Activated T-cell treated with anti-CD3 and anti-CD28 coated beads for 48 hours (primary cell): ENCODE data around the gene BEX4.
"Not testable (repeated sequence)": the region's sequence is repeated elsewhere in the genome, so short reads cannot be mapped to it uniquely, and the experiment has no call there.

Source experiments
- DNase-seq: peaks from one replicate; pipeline ENCODE4 v3.0.0-alpha.2; 2020; ENCODE audit warnings: low read depth

The BEX4 gene

DNA sequence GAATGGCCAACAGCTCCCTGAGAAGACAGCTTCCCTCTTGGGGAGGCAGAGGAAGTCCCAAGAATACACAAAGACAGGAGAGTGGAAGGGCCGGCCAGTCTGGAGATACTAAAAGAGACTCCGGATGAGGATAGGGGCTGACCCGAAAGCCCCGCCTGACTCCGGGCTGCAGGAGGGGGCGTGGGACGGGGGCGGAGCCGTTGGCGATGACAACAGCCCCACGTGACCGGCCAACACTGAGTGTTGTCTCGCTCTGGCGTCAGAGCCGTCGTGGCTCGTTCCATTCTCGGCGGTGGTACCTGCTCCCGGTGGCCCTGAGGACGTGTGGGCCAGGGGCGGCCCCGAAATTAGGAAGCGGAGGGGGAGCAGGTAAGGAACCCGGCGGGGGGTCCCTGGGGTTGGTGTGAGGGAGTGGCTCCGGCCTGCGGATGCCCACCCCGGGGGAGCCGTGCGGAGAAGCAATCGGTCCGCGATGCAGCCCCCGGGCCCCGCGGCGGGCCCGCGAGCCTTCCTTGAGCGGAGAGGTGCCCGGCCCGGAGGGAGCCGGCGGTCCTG is at the start of gene BEX4:
Gene BEX4, plus strand, starts transcription at position 239 of the 555 bp plus-strand sequence. CDS start 1,046 bp downstream, outside the sequence.
- peak; percentile 73 for DNase-seq

DNA sequence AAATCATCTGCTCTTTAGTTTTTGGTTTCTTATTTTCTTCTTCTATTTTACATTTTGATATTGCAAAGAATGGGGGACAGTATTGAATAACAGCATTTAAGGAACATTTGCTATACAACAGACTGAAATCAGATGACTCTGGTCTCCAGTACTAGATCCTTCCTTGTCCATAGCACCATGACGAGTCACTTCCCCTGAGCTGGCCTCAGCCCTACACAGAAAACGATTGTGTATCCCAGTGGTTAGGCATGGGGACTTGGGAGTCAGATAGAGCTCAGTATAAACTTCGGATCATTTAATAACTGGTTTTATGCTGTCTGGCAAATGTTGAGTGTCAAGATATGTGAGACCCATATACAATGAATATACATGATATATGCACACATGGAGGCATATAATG is 44.7 kb upstream of the BEX4 start:
- no peak for DNase-seq

GRCh38 chrX:103171353-103171752 is 43.6 kb upstream of the BEX4 start:
- DNase-seq: no peak

DNA sequence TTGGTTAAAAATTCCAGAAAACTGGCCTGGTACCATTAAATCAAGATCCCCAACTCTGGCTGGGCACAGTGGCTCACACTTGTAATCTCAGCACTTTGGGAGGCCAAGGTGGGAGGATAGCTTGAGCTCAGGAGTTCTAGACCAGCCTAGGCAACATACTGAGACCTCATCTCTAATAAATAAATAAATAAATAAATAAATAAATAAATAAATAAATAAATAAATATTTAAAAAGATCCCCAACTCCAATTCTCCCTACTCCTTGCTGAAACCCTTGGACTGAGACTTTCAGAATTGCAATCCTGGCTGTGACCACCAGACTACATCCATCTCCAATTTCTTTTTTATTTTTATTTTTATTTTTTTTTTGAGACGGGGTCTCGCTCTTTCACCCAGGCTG is 39.7 kb upstream of the BEX4 start:
- not testable (repeated sequence) for DNase-seq

DNA sequence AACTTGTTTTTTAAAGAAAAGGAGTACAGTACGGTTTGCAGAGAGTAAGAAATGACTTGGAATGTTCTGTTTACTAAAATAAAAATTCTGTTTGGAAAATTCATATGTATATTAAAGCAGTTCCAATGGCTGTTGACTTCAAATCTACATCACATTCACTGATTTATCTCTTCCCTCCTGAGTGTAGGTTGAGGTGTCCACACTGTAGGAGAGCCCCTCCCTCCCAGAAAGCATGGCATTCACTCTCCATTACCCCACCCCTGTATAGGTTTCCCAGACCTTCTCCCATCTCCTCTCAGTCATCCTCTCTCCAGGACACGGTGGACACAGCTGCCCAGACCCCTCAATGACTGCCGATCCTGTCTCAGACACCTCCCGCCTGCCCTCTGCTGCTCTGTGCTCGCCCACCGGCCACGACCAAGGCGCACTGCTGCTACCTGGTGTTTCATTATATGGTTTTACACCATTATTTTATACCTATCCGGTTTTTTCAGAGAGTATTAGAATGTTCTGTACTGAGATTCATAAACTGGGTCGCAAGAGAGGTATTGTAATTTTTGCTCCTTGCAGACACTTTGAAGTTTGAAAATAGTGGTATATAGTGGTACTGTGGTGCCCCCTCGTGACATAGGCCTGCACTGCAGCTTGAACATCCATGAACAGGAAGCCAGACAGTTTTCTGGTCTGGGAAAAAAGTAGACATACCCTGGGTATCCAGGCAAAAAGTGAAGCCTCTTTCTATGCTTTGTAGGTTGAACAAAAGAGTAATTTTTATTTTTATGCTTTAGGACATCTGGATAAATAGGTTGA is 38.8 kb upstream of the BEX4 start:
- peak; percentile 23 for DNase-seq

- DNase-seq: no peak
Measured at GRCh38 chrX:103177556-103177955, 37.4 kb upstream of the BEX4 start.

GRCh38 chrX:103183912-103184311 is 31.0 kb upstream of the BEX4 start:
- DNase-seq: no peak

DNA sequence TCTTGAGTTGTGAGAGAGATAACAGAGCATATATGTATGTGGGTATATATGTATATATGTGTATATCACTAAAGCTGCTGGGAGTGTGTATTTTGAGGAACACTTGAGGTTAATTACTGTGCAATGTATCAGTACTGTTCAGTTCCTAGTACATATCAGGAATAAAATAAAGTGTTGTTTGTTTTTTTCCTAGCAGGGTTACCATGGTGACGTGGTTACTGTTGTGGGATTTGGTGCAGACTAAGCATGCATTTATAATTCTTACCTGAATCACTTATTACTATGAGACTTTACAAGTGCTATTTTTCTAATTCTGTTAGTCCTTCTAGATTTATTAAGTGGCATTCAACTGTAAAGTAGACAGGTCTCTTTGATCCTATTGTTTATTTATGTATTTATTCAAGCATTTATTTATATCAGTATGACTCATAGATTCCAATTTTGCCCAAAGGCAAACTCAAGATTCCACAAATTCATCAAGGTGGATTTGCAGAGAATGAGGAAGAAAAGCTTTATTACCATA is 26.9 kb upstream of the BEX4 start:
- no peak for DNase-seq

DNA sequence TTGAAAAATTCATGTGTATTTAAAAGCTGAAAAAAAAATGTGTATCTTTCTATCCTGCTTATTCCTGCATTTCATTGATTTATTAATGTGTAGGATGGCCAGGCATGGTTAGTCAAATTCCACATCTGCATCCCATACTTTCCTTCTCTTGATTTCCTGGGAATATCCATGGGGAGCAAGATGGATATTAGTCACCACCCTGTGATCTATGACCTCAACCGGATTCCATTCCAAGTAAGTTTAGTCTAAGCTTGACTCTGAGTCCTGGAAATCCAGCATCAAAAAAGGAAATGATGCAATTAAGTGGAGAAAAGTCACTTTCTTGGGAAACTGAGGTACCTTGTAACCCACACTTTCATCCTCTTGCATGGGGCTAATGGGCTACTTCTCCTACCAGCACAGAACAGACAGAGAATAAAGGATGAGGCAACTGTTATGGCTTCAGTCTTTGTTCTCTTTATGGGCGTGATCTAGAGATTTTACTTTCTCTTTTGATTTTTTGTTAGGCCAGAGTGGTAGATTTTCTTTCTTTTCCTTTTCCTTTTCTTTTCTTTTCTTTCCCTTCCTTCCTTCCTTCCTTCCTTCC is 17.1 kb upstream of the BEX4 start:
- no peak for DNase-seq

DNA sequence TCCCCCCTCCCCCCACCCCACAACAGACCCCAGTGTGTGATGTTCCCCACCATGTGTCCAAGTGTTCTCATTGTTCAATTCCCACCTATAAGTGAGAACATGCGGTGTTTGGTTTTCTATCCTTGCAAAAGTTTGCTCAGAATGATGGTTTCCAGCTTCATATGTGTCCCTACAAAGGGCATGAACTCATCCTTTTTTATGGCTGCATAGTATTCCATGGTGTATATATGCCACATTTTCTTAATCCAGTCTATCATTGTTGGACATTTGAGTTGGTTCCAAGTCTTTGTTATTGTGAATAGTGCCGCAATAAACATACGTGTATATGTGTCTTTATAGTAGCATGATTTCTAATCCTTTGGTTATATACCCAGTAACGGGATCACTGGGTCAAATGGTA is 16.2 kb upstream of the BEX4 start:
- DNase-seq: not testable (repeated sequence)

DNA sequence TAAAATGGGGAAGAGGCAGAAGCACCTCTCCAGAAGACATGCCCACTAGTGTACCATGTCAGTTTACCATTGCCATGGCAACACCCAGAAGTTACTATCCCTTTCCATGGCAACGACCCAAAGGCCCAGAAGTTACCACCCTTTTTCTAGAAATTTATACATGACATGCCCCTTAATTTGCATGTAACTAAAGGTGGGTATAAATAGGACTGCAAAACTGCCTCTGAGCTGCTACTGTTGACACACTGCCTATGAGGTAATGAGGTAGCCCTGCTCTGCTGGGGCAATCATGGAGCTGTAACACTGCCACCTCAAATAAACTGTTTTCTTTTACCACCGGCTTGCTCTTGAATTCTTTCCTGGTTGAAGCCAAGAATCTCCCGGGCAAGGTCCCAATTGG is 13.9 kb upstream of the BEX4 start:
- DNase-seq: no peak

DNA sequence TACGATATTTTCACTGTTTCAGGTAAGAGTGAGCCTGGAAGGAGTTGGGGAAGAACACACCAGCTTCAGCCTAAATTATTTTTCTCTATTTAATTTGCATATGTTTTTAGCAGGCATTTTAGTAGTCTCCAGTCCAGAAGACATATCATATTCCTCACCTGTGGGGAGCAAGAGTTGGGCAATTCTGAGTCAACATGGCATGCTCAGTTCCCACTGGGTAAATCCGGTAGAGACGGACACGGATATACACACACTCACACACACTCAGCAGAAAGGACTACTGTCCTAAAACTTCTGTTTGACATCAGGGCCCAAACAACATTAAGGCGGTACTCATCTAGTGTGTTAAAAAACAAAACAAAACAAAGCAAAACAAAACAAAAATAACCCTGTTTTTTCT is 4.9 kb upstream of the BEX4 start:
- DNase-seq: no peak

GRCh38 chrX:103211012-103211715 is 3.7 kb upstream of the BEX4 start:
- peak; percentile 4 for DNase-seq

DNA sequence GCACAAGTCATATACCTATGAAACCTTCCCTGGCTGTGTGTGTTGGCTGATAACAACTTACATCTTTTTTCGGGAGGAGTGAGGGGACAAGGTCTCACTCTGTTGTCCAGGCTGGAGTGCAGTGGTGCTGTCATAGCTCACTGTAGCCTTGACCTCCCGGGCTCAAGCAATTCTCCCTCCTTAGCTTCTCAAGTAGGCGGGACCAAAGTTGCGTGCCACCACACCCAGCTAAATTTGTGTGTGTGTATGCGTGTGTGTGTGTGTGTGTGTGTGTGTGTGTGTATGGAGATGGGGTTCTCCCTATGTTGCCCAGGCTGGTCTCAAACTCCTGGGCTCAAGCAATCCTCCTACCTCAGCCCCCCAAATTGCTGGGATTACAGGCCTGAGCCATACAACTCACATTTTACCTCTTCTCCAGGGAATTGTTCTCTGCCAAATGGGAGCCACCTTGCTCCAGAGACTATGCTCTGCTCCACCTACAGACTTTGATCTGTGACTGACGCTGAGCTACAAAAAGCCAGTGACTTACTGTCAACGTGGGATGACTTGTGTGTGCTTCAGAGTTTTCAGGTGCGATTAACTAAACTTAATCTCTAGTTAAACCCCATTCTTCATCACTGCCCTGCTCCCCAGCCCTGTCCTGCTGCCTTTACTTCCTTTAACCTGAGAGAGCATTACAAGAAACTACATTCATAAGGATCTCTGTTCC is 2.0 kb upstream of the BEX4 start:
- DNase-seq: no peak

DNA sequence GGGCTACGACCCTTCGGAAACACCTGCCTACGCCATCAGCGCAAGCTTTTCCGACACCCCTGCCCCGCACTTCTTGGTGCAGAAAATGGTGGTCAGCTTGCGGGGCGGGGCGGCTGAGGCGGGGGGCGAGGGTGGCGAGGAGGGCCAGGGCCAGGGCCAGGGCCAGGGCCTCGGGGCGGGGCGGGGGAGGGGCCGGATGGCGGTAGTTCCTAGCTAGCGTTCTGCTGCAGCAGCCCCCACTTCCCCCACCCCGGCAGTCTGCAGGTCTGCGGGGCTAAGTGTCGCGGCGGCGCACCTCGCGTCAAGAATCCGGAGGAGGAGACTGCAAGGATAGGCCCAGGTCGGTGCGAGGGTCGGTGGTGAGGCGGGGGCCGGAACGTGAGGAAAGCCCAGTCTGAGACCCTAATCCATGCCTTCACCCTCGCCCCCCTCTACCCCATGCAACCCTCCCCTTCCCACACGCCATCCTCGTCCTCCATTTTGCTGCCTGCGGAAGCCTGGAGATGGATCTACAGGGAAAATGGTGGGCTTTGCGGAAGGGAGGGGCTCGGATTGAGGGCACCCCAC is 600 bp downstream of the BEX4 start:
- DNase-seq: peak; percentile 8

DNA sequence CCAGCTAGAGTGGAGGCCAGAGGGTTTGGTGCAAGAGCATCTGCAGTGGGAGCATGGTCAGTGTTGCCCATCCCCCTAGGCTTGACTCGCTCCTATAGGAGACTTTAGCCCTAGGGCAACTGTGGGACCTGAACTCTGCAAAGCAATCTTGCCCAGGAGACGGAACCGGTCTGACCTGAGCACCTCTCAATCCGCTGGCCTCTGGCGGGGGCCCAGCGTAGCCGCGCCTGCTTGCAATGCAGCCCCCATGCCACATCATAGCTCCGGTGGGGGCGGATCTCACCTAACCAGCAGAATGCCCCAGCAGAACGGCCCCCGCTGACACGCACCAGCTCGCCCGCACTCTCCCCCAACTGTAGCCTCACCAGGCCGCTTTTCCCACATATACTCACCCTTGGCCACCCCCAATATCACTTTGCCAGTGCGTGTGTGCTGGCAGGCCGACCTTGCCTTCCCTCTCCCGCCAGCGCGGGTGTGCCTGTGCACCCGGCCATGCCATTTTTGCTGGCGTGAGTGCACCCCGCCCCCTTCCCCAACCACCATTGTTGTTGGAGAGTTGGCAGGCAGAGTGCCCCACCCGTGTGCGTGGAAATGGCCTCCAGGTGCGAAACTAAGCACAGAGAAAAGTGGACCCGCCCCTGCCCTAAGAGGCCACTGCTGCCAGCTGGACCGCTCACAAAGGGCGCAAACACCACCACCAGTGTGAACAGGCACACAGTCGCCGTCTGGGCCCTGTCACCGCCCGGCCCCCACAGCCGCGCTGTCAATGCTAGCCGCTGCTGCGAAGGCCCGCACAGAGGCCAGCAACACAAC is 5.8 kb downstream of the BEX4 start:
- no peak for DNase-seq

DNA sequence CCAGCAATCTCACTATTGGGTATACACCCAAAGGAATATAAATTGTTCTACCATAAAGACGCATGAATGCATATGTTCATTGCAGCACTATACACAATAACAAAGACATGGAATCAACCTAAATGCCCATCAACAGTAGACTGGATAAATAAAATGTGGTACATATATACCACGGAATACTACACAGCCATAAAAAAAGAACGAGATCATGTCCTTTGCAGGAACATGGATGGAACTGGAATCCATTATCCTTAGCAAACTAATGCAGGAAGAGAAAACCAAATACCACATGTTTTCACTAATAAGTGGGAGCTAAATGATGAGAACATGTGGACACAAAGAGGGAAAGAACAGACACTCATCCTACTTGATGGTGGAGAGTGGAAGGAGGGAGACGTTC is 11.0 kb downstream of the BEX4 start:
- DNase-seq: not testable (repeated sequence)

GRCh38 chrX:103233263-103233662 is 18.4 kb downstream of the BEX4 start:
- DNase-seq: no peak

GRCh38 chrX:103234869-103235268 is 20.0 kb downstream of the BEX4 start:
- DNase-seq: no peak

DNA sequence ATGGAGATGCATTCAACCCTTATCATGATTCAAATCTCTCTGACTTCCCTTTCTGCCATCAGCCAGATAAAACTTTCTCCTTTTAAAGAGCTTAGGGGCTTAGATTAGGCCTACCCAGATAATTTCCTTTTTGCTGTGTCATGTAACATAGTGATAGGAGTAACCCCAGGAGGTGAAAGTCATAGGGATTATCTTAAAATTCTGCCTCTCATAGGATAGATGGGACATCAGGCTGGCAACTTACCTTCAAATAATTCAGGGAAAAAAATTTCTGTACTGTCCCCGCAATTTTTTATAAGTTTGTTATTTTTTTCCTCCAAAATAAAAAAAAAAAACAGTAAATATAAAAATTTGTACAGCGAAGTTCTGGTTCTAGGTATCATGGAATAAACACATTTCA is 20.7 kb downstream of the BEX4 start:
- DNase-seq: not testable (repeated sequence)

- no peak for DNase-seq
Measured at GRCh38 chrX:103236296-103236695, 21.4 kb downstream of the BEX4 start.
